Stromal cell of bone marrow (primary cell): ENCODE measurements around the gene ECI1.

Experiments
- DNase-seq: peaks from one replicate; pipeline ENCODE4 v3.0.0-alpha.2; 2012; ENCODE audit warnings: low read depth

Gene ECI1

GRCh38 chr16:2196162-2196980 is 55.0 kb downstream of the ECI1 start, which contains the start of gene CASKIN1:
Gene CASKIN1 (minus strand): TSS chr16:2196605. CDS start chr16:2196432, 173 bp downstream.
- DNase-seq: no peak

GRCh38 chr16:2195322-2196161 is 55.8 kb downstream of the ECI1 start:
- no peak for DNase-seq

GRCh38 chr16:2194852-2195321 is 56.5 kb downstream of the ECI1 start:
- DNase-seq: no peak

GRCh38 chr16:2194166-2194834 is 57.1 kb downstream of the ECI1 start:
- peak; percentile 13 for DNase-seq

GRCh38 chr16:2191446-2191706 is 60.0 kb downstream of the ECI1 start:
- no peak for DNase-seq

GRCh38 chr16:2190659-2191445 is 60.5 kb downstream of the ECI1 start:
- DNase-seq: no peak

GRCh38 chr16:2190002-2190658 is 61.3 kb downstream of the ECI1 start:
- no peak for DNase-seq
